GM18526 (cell line): ENCODE measurements around the gene CARMIL1.

Experiments used
- POLR2A ChIP-seq: IDR thresholded peaks from 3 replicates; pipeline ENCODE4 v1.6.1; 2011; ENCODE audit not compliant: insufficient read length; ENCODE audit errors: extremely low read depth

CARMIL1 gene

DNA sequence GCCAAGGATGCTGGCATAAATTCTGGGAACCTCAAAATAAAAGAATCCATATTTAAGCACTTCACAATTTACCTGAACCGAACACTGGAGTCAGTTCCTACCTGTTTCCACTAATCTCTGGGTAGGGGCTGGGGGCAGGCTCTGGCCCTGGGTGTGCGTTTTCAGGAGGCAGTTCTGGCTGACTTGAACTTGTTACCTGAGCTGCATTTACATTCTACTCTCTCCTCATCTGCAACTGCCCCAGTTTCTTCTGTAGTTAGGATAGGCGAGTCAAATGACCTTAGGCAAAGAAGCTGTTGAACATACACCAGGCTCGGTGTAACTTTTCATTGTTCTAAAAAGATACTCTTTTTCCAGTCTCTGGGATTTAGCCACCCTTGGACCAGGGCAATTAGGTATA lies 13.2 kb downstream of the CARMIL1 start:
- TF ChIP-seq POLR2A = no peak

DNA sequence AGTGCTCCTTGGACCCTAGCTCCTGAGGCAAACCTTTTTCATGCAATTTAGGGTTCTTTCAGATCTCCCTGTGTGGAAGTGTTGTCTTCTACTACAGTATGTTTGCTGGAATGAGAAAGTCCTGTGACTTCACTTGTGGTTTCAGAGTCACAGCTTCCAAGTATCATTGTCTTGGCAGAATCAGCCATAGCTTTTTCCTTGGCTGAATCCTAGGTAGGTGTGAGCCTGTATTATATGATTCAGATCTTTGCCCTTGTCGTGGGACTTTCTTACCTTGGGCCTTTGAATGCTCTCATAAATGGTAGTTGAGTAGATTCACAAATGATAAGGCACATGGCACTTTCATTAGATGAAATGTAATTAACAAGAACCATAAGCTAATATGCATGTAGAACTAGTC lies 16.5 kb downstream of the CARMIL1 start:
- TF ChIP-seq POLR2A = no peak

DNA sequence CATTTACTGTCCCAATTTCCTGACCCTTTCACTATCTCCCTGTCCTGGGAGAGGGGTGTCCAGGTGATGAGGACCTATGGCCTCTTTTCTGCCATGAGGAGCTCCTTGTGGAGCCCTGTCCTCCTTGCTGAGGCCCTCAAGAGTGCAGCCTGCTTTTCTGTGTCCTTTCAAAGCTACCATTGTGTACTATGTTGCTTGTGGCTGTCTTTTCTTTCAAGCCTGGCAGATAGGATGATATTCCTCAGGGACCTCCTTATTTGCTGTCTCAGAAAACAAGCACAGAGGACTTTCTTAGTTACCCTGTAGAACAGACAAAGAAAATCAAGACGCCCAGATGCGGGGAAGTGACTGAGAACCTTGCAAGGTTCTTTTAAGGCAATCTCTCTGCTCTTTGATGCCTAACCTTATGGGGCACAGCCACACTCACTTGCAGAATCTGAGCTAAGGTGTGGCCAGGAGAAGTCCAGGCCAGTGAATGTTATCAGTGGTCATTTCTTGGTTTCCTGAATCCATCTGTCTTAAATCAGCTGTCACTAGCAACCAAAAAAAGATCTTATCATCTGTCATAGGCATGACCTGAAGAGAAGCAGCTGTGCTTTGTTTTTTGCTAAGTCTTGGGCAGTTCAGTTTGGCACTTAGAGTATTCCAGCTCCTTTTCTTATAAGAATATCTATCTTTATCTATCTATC lies 17.2 kb downstream of the CARMIL1 start:
- TF ChIP-seq POLR2A = no peak

DNA sequence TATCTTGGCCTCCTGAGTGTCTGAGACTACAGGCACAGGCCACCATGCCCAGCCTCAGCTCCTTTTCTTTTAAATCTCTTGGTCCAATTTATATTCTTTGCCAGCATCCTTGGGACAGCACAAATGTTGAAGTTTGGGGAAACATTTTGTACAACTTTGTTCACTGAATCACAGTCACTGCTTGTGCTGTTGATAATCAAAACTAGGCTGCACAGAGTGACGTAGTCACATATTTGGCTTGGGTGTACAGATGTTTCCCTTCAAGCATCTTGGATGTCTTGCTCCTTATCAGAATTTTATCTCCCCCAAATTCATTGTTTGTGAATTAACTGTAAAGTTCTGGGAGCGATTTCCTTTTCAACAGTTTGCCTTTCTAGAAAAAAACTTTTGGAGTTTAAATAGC lies 17.9 kb downstream of the CARMIL1 start:
- TF ChIP-seq POLR2A = no peak

DNA sequence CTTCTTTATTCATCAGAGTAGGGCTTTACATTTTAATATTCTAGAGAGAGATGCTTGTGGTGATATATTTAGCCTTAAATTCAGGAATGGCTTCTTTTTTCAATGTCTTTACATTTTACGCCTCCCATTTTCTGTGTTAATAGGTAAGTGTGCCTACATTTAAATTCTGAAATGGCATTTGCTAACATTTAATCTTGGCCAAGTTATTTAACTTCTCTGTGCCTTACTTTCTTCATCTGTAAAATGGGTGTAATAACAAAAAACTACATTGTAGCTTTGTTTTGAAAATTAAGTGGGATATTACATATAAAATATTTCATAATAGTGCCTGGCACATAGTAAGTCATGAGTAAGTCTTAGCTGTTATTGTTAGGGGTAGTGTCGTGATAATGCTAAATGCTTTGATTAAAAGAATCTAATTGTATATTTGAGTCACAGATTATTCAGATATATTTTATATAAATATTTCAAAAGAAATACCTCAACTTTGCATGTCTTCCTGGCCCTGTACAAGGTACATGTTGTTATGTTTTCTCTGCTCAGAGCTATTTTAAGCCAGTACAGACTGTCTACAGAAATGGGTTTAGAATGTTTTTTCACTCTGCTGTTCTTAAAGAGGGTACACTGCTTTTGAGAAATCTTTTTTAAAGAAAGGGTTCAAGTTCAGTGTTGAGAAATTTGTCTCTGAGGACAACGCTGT lies 18.8 kb downstream of the CARMIL1 start:
- no peak for TF ChIP-seq POLR2A

DNA sequence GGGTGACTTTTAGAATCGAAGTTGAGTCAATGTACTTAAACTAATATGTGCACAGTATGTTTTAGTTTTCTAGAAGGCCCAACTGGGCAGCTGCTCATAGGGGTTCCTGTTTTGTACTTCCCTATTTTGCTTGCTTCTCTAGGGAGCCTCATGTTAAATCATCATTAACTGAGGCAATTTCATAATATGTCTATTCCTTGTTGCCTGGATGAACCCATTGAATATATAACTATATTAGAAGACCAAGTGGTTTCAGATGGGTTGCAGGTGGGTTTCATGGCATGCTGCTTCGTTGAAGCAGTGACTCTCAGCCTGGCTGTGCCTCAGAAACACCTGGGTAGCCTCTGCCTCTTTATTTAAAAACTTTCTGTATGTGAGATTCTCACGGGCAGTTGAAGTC lies 22.2 kb downstream of the CARMIL1 start:
- TF ChIP-seq POLR2A = no peak

DNA sequence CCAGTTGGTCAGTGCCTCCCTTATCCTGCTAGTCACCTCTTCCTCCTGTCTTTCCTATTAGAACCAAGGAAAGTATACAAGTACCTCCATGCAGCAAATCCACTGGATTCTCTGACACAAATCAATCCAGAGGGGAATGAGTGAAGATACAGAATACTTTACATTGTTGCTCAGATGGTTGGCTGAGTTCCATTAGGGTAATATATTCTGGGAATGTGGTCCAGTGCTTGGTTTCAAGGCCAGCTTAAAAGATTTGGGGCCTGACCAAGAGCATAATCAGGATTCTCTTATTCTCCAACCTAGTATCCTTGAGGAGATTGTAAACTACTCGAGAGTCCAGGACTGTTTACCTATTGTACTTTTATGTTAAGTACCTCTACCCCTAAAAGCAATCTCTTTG lies 23.0 kb downstream of the CARMIL1 start:
- no peak for TF ChIP-seq POLR2A

DNA sequence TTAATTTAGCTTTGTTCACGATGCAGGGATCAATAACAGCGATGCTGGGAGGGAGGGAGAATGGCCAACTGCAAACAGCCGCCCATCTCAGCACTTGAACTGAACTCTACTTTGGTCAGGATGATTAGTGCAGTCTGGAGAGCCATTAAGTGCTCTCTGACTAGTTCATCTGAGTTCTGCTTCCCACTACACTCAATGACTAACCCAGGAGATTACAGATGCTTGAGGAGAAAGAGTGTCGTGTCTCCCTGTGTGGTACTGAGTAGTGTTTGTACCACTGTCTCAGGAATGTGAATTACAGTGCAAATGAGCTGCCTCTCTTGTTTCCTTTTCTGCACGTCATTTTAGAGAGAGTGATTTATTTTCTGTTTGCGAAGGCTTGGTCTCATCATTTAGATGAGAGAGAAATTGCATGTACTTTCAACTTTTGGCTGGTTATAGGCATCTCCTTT lies 23.5 kb downstream of the CARMIL1 start:
- TF ChIP-seq POLR2A = no peak

DNA sequence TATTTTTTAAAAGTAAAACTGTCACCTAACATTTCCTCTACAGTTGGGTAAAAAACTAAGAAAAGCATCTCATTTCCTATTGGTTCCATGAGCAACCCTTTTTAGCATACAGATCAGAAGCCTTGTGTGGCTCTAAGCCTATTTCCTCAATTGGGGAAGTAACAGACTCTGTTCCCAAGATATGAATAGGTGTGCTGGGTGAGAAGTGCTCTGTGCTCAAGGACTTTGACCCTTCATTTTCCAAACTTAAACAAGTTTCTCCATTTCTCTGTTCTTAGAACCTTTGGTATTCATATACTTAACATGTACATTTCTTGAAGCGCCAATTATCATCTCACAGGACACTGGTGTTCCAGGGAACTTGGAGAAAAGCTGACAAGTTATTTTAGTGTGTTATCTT lies 24.1 kb downstream of the CARMIL1 start:
- TF ChIP-seq POLR2A = no peak

DNA sequence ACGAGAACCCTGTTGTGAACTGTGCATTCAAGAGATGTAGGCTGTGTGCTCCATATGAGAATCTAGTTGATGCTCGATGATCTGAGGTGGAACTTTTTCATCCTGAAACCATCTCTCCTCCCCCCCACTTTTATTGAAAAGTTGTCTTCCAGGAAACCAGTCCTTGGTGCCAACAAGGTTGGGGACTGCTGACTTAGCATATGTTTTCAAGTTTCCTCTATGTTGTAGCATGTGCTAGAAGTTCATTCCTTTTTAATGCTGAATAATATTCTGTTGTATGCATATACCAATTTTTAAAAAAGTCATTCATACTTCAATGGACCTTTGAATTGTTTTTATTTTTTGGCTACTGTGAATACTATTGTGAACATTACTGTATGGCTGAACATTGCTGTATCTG lies 27.2 kb downstream of the CARMIL1 start:
- no peak for TF ChIP-seq POLR2A

DNA sequence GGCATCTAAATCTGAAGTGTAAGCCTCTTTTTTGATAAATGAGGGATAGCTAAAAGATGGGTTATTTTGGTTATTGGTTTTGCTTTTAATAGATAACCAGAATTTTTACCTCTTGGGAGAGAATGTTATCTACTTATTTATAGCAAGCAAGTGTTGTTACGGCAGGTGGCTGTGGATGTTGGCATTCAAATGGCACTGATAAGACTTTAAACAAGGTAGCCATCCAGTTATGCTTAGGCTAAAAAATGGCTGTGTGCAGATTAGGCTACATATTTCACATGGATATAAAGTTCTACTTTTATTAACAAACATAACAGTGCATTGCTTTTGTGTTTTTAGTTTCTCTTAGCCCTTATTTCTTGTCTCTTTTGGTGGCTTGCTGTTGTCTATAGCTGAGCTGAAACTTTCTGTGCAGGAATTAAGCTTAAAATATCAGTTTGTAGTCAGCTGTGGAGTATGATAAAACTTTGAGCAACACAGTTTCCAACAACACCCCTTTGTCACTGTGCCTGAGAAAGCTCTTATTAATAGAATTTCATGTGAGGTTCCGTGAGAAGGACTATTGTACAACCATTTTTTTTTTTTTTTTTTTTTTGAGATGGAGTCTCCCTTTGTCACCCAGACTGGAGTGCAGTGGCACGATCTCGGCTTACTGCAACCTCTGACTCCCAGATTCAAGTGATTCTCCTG lies 28.8 kb downstream of the CARMIL1 start:
- TF ChIP-seq POLR2A = no peak

DNA sequence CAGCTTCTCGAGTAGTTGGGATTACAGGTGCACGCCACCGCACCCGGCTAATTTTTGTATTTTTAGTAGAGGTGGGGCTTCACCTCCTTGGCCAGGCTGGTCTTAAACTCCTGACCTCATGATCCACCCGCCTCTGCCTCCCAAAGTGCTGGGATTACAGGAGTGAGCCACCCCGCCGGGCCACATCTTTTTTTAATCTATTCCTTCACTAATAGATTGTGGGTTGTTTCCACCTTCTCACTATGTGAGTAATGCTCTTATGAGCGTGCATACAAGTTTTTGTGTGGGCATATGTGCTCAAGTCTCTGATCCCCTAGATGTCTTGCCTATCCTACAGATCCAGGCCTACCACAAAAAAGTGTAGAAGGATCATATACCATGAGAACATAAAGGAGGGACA lies 30.7 kb downstream of the CARMIL1 start:
- no peak for TF ChIP-seq POLR2A

DNA sequence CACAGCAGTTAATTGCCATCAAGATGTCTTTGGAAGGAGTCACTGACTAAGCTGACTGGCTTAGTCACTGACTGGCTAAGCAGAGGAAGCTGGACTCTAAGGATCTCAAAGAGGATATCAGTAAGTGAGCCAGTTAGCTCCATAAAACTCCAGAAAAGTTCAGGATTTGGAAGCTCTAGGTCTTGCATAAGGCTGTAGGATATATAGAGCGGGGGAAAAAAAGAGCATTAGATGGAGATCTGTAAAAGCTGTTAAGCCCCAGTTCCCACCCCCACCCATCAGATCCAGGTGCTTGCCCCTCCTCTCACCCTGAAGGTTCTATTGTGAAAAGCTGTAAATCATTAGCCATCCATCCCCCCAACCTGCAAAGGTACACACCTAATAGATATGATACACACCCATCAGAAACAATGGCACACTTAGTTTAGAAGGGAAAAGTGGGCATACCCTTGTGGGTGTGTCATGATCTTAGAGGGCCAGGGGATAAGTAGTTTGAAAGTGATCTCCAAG lies 32.2 kb downstream of the CARMIL1 start:
- no peak for TF ChIP-seq POLR2A

DNA sequence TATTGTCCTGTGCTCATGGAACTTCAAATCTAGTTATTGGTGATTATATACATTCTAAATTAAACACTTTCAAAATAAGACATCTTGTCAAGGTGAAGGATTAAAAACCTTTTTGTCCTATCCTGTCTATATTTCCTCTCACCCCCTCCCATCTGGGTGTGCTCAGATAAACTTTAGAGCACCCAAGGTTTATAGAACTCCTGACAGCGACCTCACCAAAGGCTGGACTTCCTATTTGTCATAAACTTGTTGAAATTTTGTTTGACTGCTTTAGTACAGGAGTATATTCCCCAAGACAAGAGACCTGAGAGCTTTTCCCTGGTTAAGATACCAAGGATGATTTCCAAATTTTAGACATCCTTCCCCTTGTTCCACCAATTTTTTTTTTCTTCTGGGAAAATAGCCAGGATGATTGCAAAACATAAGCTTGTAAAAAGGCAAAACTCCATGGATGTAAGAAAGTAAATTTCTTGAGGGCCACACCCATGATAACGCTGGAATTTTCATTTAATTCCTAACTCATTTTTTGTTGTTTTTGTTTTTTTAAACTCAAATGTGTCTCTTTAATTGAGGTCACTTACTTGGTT lies 33.0 kb downstream of the CARMIL1 start:
- no peak for TF ChIP-seq POLR2A

DNA sequence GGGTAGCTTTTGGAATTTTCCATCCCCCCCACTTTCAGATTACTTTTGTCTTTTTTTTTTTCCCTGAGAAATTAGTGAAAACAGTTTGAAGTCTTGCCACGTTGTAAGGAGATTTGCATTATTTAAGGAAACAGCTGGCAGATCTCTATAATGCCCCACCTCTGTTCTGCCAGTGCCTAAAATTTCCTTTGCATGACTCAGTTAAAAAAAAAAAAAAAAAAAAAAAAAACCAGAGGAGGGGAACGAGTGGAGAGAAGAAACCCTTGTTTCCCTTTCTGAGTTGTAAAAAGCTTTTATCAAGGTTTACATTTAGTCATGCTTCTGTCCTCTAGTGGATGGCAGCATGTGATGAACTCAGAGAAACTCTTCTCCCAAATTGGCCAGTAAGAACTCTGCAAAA lies 33.5 kb downstream of the CARMIL1 start:
- no peak for TF ChIP-seq POLR2A
